ENCODE data around the gene GOLGA6L2.
"Not testable (repeated sequence)": the region's sequence is repeated elsewhere in the genome, so short reads cannot be mapped to it uniquely, and the experiment has no call there.

The GOLGA6L2 gene, protein sequence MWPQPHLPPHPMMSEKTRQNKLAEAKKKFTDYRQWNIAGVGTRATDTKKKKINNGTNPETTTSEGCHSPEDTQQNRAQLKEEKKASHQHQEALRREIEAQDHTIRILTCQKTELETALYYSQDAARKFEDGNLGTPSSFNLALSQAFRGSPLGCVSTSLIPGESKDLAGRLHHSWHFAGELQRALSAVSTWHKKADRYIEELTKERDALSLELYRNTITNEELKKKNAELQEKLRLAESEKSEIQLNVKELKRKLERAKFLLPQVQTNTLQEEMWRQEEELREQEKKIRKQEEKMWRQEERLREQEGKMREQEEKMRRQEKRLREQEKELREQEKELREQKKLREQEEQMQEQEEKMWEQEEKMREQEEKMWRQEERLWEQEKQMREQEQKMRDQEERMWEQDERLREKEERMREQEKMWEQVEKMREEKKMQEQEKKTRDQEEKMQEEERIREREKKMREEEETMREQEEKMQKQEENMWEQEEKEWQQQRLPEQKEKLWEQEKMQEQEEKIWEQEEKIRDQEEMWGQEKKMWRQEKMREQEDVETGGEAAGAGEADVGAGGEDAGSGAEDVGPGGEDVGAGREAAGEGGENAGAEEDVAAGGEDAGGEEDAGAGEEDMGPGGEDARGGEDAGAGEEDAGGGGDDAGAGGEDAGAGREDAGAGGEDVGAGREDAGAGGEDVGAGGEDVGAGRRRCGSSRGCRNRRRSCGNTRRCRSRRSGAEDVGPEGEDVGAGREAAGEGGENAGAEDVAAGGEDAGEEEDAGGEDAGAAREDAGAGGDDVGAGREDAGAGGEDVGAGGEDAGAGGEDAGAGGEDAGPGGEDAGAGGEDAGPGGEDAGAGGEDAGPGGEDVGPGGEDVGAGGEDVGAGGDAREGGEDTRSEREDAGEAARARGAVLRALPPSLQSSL

DNA sequence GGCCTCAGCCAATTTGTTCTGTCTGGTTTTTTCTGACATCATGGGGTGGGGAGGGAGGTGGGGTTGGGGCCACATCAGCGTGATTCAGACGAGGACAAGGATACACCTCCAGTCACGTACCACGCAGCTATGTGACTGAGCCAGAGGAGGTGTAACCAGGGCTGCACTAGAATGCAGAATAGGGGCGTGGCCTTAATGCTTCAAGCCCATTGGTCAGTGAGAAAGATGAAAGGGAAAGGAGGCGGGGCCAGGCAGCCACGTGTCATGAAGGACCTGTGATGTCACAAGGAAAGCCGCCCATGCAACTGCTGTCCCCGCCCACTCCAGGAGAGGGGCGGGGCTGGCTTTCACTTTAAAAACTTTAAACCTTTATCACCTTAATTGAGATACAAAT is at the start of gene GOLGA6L2:
Gene GOLGA6L2 (minus strand): TSS at position 137 of the 394 bp plus-strand sequence. CDS start 62 bp downstream, at position 75.
- no peak for DNase-seq

DNA sequence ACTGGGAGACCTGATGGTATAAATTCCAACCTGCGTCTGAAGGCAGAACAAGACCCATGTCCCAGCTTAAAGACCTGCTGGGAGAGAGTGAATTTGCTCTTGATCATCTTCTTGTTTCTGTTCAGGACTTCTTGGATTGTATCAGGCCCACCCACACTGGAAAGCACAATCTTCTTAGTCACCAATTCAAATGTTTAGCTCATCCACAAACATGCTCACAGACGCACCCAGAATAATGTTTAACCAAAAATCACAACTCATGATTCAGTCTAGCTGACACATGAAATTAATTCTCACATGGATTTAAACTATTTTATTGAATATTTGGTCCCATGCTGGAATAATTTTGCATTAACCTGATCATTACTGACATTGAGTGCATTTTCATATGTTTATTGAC is 37.8 kb upstream of the GOLGA6L2 start:
- DNase-seq, result no peak

DNA sequence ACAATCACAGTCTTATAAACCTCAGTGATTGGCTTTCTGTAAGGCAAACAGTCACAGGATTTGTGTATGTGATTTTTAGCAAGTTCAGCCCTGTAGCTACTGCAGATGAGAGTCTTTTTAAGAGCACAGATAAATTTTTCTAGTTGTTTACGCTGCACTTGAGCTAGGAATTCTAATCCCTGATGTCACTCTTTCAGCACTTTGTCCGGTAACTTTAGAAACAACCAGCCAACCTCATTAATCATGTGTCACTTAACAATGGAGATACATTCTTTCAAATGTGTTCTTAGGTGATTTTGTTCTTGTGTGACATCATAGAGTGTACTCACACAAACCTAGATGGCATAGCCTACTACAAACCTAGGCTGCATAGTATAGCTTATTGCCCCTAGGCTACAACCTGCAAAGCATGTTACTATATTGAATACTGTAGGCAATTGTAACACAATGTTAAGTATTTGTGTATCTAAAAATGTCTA is 36.8 kb upstream of the GOLGA6L2 start:
- DNase-seq, result no peak

DNA sequence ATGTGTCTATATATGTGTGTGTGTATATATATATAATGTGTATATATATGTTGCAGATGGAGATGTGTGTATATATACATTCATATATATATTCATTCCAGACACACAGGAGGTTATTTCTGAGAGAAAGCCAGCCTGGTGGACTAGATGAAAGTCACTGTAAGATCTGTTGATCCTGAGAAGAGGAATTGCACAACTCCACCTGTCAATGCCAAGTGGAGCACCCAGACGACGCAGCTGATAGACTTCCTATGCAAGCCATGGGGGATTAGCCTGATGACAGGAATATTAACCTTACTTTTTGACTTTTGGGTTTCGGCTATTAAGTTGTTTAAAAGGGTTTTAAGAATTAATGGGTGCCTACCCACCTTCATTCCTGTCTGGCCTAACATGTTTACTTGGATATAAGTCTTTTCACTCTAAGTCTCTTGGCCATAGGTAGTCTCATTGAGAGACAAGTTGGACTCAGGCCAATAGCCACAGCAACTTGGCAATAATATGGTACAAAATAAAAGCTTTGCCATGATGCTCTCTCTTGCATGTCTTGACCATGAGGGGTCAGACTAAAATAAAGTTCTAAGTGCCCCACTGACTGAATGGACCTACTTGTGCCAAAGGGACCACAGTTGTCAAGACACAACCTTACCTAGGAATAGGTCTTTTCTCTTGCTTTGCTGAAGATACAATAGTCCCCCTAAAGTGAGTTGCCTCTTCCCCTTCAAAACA is 35.9 kb upstream of the GOLGA6L2 start:
- DNase-seq, result no peak

DNA sequence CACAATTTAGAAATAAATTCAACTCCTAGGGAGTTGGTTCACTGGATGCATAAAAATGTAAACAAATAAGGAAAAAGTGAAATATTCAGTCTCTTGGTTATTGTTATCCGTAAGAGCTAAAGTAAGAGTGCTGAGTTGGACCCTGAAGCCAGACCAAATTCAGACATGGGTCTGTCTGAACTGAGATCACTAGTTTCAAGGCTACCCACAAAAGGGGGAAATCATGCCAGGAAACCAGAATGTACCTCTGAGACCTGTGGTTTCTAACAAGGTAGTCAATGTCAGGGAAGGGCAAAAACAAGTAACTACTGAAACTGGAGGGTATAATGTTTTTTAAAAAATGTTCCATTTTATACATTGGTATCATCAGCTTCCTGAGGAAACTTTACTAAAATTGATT is 35.2 kb upstream of the GOLGA6L2 start:
- no peak for DNase-seq

DNA sequence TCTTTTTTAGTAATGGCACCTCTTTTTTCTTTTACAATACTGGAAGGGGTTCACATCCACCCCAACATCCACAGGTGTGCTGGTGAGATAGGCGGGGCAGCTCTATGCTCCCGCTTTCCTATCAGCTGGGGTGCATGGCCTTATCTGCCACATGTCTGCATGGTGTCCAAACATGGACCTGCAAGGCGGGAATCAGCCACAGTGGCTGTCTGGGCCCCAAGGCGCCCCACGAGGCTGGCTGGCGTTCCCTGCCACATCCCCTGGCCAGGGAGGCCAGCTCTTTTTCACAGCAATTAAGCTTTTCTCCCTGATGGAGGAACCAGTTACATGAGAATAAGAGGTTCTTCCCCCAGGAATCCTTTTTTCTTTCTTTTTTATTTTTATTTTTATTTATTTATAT is 30.9 kb upstream of the GOLGA6L2 start:
- DNase-seq, result no peak

DNA sequence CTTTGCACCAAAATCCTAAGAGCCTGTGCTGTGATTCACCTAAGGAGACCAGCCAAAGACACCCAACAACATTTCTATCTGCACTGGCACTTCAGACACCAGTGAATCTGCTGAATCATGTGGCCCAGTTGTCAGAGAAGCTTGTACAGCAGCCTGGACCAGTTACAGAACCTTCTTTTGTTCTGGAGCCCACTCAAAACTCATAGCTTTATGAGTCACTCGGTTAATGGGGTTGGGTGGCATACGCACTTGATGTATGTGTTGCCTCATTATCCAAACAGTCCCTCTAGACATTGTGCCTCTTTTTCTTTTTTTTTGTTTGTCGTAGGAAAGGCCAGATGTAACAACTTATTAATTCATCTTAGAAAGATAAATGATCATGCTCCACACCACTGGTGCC is 25.6 kb upstream of the GOLGA6L2 start:
- no peak for DNase-seq

DNA sequence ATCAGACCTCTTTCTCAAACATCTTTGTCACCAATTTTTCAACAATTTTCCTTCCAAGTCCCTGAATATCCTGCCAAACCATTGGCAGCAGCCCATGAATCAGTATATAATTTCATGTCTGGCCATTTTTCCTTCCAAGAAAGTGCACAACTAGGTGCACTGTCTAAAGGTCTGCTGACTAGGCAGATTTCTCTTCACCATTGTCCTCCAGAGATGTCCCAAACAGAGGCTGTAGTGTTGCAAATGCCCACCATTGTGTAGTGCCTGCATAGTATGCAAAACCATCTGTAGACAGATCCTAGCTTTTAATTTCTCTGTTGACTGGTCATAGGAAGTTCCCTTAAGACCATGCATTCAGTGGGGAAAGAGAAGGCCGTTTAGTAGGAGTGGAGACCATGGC is 25.0 kb upstream of the GOLGA6L2 start:
- no peak for DNase-seq

DNA sequence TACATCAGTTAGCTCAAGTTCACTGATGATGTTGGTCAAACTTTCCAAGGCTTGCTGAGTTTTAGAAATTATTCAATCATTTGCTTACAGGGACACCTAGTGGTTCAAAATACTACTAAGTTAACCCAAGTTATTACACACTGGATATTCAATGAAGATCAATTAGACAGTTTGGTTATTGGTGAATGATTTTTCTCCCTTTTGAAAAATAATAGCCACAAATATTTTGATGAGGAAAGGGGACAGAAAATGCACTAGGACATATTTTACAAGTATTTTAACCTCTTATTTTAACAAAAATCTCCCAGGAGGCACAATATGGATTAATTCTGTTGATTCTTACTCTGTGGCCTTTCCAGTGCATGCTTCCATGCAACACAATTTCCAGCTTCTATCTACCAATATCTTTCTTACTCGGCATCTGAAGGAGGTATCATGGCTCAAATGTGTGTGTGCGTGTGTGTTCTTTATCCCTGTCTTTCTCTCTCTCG is 20.1 kb upstream of the GOLGA6L2 start:
- no peak for DNase-seq

DNA sequence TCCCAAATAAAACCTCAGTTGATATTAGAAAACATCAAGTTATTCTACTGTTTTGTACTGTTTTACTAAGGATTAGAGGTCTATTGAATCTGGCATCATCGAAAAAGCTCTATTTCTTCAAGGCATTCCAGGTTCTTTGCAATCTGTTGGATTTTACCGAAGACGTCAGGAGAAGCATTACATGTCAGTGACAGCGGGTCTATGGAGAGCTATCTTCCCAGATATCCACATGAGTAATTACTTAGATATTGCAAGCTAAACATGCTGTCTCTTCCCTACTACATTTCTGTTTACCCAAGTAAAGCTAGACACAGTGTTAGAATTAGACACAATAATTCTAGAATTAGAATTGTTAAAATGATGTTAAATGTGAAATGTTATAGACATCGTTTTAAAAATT is 10.8 kb upstream of the GOLGA6L2 start:
- DNase-seq, result no peak

DNA sequence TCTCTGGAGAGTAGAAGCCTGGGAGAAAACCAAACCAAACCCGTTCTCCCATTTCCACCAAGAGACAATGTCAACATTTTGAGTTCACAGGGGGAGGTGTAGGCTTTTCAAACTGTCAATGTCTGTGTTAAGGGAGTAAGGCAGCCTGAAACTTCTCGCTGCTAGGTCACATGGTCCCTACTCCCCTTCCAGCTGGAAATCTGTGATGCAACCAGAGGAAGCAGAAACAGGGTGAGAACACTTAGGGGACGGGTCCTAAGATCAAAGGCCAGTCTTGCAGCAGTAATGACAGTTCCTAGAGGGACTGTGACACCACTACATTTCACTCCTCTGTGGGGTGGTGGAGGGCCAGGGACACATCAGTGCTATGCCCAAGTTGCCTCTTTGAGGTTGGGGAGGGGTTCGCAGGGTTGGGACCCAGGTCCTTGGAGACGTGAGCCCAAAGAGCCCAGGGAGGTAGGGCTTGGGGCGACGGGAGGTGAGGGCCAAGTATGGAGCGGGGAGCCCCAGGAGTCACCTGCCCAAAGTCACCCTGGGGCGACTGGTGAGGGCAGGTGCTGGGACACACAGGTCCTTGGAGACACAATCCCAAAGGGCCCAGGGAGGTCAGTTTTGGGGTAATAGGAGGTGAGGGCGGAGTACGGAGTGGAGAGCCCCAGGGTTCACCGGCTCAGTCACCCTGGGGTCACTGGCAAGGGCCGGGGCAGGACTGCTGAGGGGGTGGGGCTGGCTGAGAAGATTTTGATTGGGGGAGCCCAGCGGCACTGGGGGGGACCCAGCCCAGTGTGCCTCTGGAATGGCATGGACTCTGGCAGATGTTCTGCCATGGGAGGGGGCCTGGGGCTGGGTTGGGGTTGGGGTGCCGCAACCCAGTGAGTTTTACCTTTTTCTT is 582 bp downstream of the GOLGA6L2 start:
- DNase-seq, result no peak

DNA sequence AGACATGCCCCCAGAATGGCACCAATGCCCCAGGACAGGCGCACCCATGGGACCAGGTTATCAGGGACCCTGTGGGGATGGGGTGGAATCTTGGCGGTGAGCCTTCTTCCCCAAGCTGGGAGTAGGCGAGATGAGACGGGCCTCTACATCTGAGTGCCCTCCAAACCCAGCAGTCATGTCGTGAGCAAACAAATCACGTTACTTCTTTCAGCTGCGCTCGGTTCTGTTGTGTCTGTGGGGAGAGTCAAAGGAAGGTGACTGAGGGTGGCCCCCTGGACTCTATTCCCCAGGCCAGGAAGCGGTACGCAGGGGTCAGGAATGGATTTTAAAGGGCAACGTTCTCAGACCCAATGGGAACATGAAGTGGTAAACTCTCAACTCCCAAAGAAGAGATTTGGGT is 2.8 kb downstream of the GOLGA6L2 start:
- no peak for DNase-seq

DNA sequence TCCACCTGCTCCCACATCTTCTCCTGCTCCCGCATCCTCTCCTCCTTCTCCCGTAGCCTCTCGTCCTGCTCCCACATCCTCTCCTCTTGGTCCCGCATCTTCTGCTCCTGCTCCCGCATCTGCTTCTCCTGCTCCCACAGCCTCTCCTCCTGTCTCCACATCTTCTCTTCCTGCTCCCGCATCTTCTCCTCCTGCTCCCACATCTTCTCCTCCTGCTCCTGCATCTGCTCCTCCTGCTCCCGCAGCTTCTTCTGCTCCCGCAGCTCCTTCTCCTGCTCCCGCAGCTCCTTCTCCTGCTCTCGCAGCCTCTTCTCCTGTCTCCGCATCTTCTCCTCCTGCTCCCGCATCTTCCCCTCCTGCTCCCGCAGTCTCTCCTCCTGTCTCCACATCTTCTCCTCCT is 5.8 kb downstream of the GOLGA6L2 start:
- no peak for DNase-seq

DNA sequence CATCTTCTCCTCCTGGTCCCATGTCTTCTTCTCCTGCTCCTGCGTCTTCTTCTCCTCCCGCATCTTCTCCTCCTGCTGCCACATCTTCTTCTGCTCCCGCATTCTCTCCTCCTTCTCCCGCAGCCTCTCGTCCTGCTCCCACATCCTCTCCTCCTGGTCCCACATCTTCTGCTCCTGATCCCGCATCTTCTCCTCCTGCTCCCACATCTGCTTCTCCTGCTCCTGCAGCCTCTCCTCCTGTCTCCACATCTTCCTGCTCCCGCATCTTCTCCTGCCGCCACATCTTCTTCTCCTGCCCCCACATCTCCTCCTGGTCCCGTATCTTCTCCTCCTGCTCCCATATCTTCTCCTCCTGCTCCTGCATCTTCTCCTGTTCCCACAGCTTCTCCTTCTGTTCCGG is 6.4 kb downstream of the GOLGA6L2 start:
- no peak for DNase-seq

DNA sequence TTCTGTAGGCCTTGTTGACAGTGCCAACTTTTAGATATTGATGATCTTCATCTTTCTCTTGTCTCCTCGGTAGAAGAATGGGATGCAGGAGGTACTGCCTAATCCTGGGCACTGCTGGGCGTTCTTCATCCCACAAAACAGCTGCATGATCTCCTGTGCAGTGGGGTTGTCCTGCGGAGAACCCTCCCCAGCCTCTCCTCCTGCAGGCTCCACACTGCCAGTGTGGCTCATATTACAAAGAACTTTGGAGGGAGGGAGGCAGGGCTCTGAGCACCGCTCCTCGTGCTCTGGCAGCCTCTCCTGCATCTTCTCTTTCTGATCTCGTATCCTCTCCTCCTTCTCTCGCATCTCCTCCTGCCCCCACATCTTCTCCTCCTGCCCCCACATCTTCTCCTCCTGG is 7.5 kb downstream of the GOLGA6L2 start:
- DNase-seq, result no peak

DNA sequence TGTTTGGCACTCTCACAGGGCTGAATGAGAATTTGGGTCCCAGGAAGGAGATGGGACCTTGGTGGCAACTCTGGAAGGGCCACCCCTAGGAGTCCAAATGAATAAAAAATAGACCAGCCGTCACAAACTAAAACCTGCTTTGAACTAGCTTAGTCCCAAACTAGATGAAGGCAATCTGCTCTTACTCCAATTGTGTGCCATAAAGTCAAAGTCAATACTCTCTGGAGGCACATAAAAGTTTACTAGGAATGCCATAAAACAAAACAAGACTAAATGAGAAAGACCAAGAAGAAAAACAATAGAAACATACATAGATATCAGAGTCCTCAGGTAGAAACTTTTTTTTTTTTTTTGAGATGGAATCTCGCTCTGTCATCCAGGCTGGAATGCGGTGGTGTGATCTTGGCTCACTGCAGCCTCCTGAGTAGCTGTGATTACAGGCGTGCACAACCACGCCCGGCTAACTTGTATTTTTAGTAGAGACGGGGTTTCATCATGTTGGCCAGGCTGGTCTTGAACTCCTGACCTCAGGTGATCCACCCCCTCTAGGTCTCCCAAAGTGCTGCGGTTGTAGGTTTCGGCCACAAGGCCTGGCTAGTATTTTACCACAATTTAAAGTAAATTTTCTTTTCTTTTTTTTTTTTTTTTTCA is 8.1 kb downstream of the GOLGA6L2 start:
- DNase-seq, result no peak

DNA sequence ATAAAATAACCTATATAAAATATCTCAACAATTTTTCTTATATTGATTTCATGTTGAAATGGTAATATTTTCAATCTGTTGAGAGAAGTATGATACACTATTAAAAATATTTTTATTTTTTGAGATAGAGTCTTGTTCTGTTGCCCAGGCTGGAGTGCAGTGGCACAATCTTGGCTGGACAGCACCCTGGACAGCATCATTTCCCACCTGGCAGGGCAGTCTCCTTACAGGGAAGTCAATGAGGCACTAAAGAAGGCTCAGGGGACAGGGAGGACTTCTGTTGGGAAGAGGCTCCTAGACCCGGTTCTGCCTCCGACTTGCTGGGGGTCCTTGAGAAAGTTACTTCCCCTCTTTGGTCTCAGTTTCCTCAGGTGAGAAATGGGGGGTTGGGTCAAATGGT is 9.4 kb downstream of the GOLGA6L2 start:
- no peak for DNase-seq

DNA sequence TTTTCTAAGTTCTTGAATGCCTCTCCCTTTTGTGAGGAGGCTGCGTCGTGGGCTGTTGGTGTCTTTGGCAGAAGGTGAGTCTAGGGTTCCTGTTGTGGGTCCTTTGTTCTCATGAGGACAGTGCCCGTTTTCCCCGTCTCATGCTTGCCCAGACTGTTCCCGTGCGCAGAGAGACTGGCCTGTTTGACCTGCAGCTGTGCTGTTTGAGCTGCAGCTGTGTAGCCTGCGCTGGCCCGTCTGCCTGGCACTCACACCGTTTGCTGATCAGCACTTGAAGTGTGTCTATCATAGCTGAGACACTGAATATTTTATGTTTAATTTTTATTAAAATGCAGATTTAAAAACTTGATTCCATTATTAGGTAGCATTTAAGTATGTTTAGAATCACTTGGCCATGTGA is 9.9 kb downstream of the GOLGA6L2 start:
- DNase-seq, result no peak

DNA sequence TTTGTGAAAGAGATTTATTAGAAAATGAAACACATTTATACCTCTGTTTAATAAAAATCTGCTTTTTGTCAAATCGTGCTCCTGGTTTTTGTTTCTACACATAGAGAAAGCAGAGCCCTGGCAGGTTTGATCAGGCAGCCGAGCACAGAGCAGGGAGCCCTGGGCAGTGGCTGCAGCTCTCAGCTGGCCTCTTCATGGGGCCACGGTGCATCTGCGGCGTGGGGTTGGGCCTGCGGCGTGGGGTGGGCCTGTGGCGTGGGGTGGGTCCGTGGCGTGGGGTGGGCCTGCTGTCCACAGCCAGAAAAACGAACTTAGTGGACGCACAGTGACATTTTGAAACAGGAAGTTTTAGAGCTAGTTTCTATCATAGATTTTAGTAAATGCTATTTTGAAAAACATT is 10.6 kb downstream of the GOLGA6L2 start:
- DNase-seq, result no peak

DNA sequence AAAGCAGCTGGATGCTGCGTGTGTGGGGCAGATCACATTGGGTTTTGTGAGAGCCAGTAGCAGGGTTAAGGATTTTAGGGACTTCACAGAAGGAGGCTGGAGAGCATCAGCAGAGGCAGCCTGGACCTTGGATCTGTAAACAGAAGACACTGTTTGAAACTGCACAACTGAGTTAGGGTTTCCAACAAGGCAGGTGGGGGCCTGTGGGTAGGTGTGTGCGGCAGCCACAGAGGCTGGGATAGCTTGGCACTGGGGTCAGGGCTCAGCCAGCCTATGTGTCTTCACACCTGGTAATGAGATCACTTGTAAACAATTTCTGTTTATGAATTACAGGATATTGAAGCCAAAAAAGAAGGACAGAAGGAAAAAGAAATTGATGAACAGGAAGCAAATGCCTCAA is 12.3 kb downstream of the GOLGA6L2 start:
- DNase-seq, result not testable (repeated sequence)

DNA sequence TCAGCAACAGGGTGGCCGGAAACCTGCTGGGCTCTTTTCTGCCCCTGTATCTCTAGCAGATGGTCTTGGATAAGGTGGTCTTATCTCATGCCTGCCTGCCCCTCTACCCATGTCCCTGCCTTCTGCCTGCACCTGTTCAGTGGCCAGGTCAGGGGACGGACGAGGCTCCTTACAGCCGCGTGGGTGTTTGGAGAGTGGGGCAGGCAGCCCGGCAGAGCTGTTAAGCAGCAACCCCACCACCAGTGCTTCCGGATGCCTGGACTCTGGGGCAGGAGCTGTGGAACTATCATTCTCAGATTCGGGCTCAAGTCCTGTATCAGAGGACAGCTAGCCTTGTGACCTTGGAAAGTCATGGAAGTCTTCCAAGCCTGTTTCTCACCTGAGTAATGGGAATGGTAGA is 21.7 kb downstream of the GOLGA6L2 start:
- not testable (repeated sequence) for DNase-seq
